HUES64 (cell line): Measurements from ENCODE around the gene SH3PXD2A.

Source experiments
- H3K27ac ChIP-seq: 2 replicates; pipeline ENCODE4 v1.7.0; 2013; ENCODE audit warnings: low read depth, low read length, inconsistent platforms
- H3K27me3 ChIP-seq: 2 replicates; pipeline ENCODE4 v1.6.1; 2013; ENCODE audit warnings: mild to moderate bottlenecking, low read length; ENCODE audit not compliant: insufficient read depth
- H3K36me3 ChIP-seq: 2 replicates; pipeline ENCODE4 v1.6.1; 2013; ENCODE audit warnings: mild to moderate bottlenecking, low read length; ENCODE audit not compliant: insufficient read depth
- H3K4me1 ChIP-seq: 2 replicates; pipeline ENCODE4 v1.6.1; 2013; ENCODE audit warnings: mild to moderate bottlenecking, low read length, moderate library complexity; ENCODE audit not compliant: insufficient read depth
- H3K4me3 ChIP-seq: 2 replicates; pipeline ENCODE4 v1.5.1; 2013; ENCODE audit warnings: mild to moderate bottlenecking, low read length, moderate library complexity
- H3K9ac ChIP-seq: 2 replicates; pipeline ENCODE4 v1.6.1; 2013; ENCODE audit warnings: mild to moderate bottlenecking, low read depth, low read length
- H3K9me3 ChIP-seq: 2 replicates; pipeline ENCODE4 v1.6.1; 2013; ENCODE audit warnings: low read depth, low read length; ENCODE audit not compliant: insufficient read depth
- WGBS: fragments of 150-250, 120-280 bp; methylation state at CpG from one replicate; pipeline ENCODE4 v1.1.7; 2013; ENCODE audit warnings: missing lambda C conversion rate; 5-methylcytosine and 5-hydroxymethylcytosine counted together

Gene SH3PXD2A

GRCh38 chr10:103673606-103674005, 181.8 kb downstream of the SH3PXD2A start:
- no peak overlapping the region for H3K9ac ChIP-seq
- 84% methylated on average over 3 of the region's 3 CpGs for WGBS

GRCh38 chr10:103672345-103672744, 183.0 kb downstream of the SH3PXD2A start:
- H3K27me3 ChIP-seq: no peaks in the 10 kb centered on the region
- no peak overlapping the region for H3K27ac ChIP-seq
- peaks cover 8% of the 10 kb centered on the region; the same call in 1 of the 2 replicates for H3K4me1 ChIP-seq
- H3K9ac ChIP-seq: no peak overlapping the region
- H3K36me3 ChIP-seq: no peaks in the 10 kb centered on the region
- H3K4me3 ChIP-seq: no peak overlapping the region
- no peaks in the 10 kb centered on the region for H3K9me3 ChIP-seq
- 95% methylated on average over 7 of the region's 7 CpGs for WGBS

More at GRCh38 chr10:103673606-103674005, 181.8 kb downstream of the SH3PXD2A start:
- H3K36me3 ChIP-seq: no peaks in the 10 kb centered on the region
- no peaks in the 10 kb centered on the region for H3K27me3 ChIP-seq
- H3K4me1 ChIP-seq: peaks cover 12% of the 10 kb centered on the region; the same call in 1 of the 2 replicates
- H3K4me3 ChIP-seq: no peak overlapping the region
- H3K27ac ChIP-seq: no peak overlapping the region
- no peaks in the 10 kb centered on the region for H3K9me3 ChIP-seq

- no peaks in the 10 kb centered on the region for H3K27me3 ChIP-seq
- H3K36me3 ChIP-seq: no peaks in the 10 kb centered on the region
- H3K4me1 ChIP-seq: peaks cover 5% of the 10 kb centered on the region; the same call in 1 of the 2 replicates
- H3K27ac ChIP-seq: no peak overlapping the region
- H3K9ac ChIP-seq: no peak overlapping the region
- no peak overlapping the region for H3K4me3 ChIP-seq
- 93% methylated on average over 10 of the region's 10 CpGs for WGBS
- no peaks in the 10 kb centered on the region for H3K9me3 ChIP-seq
These were observed 184.1 kb downstream of the SH3PXD2A start for GRCh38 chr10:103671126-103671895.

GRCh38 chr10:103669944-103670343, 185.4 kb downstream of the SH3PXD2A start:
- Histone ChIP-seq H3K9me3 (no peaks in the 10 kb centered on the region), H3K27ac (no peak overlapping the region), H3K4me3 (no peak overlapping the region), H3K27me3 (no peaks in the 10 kb centered on the region), H3K36me3 (no peaks in the 10 kb centered on the region), H3K4me1 (no peaks in the 10 kb centered on the region), H3K9ac (no peak overlapping the region)
- 66% methylated on average over 2 of the region's 2 CpGs for WGBS

GRCh38 chr10:103669243-103669929, 186.0 kb downstream of the SH3PXD2A start:
- H3K36me3 ChIP-seq: no peaks in the 10 kb centered on the region
- no peaks in the 10 kb centered on the region for H3K9me3 ChIP-seq
- H3K9ac ChIP-seq: no peak overlapping the region
- no peak overlapping the region for H3K4me3 ChIP-seq
- WGBS: 72% methylated on average over 6 of the region's 6 CpGs
- no peaks in the 10 kb centered on the region for H3K27me3 ChIP-seq
- no peaks in the 10 kb centered on the region for H3K4me1 ChIP-seq
- no peak overlapping the region for H3K27ac ChIP-seq

GRCh38 chr10:103668351-103669242, 186.8 kb downstream of the SH3PXD2A start:
- Histone ChIP-seq H3K4me1 (no peaks in the 10 kb centered on the region), H3K27me3 (no peaks in the 10 kb centered on the region), H3K27ac (no peak overlapping the region), H3K9ac (no peak overlapping the region), H3K36me3 (no peaks in the 10 kb centered on the region), H3K4me3 (no peak overlapping the region), H3K9me3 (no peaks in the 10 kb centered on the region)
- WGBS: 83% methylated on average over 37 of the region's 37 CpGs

- no peaks in the 10 kb centered on the region for H3K4me1 ChIP-seq
- H3K27me3 ChIP-seq: no peaks in the 10 kb centered on the region
- no peaks in the 10 kb centered on the region for H3K36me3 ChIP-seq
- no peak overlapping the region for H3K4me3 ChIP-seq
- no peak overlapping the region for H3K27ac ChIP-seq
- H3K9me3 ChIP-seq: no peaks in the 10 kb centered on the region
- H3K9ac ChIP-seq: no peak overlapping the region
- WGBS: 63% methylated on average over 8 of the region's 8 CpGs
These were observed 188.0 kb downstream of the SH3PXD2A start for GRCh38 chr10:103667356-103667755.

GRCh38 chr10:103666762-103667150, 188.6 kb downstream of the SH3PXD2A start:
- no peak overlapping the region for H3K4me3 ChIP-seq
- WGBS: 87% methylated on average over 4 of the region's 4 CpGs
- H3K9ac ChIP-seq: no peak overlapping the region

GRCh38 chr10:103666087-103666761, 189.2 kb downstream of the SH3PXD2A start:
- Histone ChIP-seq H3K9ac (no peak overlapping the region), H3K27ac (no peak overlapping the region), H3K4me1 (peaks cover 8% of the 10 kb centered on the region), H3K36me3 (no peaks in the 10 kb centered on the region), H3K9me3 (no peaks in the 10 kb centered on the region), H3K27me3 (no peaks in the 10 kb centered on the region), H3K4me3 (no peak overlapping the region)
- WGBS: 93% methylated on average over 9 of the region's 9 CpGs

More at GRCh38 chr10:103666762-103667150, 188.6 kb downstream of the SH3PXD2A start:
- Histone ChIP-seq H3K27ac (no peak overlapping the region), H3K4me1 (peaks cover 3% of the 10 kb centered on the region), H3K9me3 (no peaks in the 10 kb centered on the region), H3K36me3 (no peaks in the 10 kb centered on the region), H3K27me3 (no peaks in the 10 kb centered on the region)

- H3K27ac ChIP-seq: no peak overlapping the region
- H3K9me3 ChIP-seq: no peaks in the 10 kb centered on the region
- no peak overlapping the region for H3K4me3 ChIP-seq
- H3K9ac ChIP-seq: no peak overlapping the region
- 94% methylated on average over 9 of the region's 9 CpGs for WGBS
- H3K36me3 ChIP-seq: no peaks in the 10 kb centered on the region
- no peaks in the 10 kb centered on the region for H3K27me3 ChIP-seq
- H3K4me1 ChIP-seq: peaks cover 14% of the 10 kb centered on the region
These were observed 190.1 kb downstream of the SH3PXD2A start for GRCh38 chr10:103665162-103665889.
